ENCODE results near the gene UTP14A.

Gene UTP14A

GRCh38 chrX:129940721-129941120, 34.8 kb downstream of the UTP14A start:
- DNase-seq (ENCODE audit: low read depth in 2 of 2), result no peak

GRCh38 chrX:129945131-129945530, 39.2 kb downstream of the UTP14A start:
- DNase-seq (ENCODE audit: low read depth in 2 of 2), result no peak

GRCh38 chrX:129953334-129953648, 47.3 kb downstream of the UTP14A start:
- no peak for DNase-seq (ENCODE audit: low read depth in 2 of 2)

- DNase-seq (ENCODE audit: low read depth in 2 of 2), result no peak
These were observed 47.9 kb downstream of the UTP14A start for GRCh38 chrX:129953881-129954280.

GRCh38 chrX:129954804-129955203, 48.8 kb downstream of the UTP14A start:
- DNase-seq (ENCODE audit: low read depth in 2 of 2), result no peak

- DNase-seq (ENCODE audit: low read depth in 2 of 2), result no peak
These were observed 49.7 kb downstream of the UTP14A start for GRCh38 chrX:129955682-129956081.

GRCh38 chrX:129956145-129956544, 50.2 kb downstream of the UTP14A start:
- DNase-seq (ENCODE audit: low read depth in 2 of 2), result no peak

GRCh38 chrX:129956765-129957164, 50.8 kb downstream of the UTP14A start:
- no peak for DNase-seq (ENCODE audit: low read depth in 2 of 2)

- peak; percentile 18 to 29 for DNase-seq (ENCODE audit: low read depth in 2 of 2)
These were observed 51.5 kb downstream of the UTP14A start for GRCh38 chrX:129957241-129958082.

GRCh38 chrX:129958083-129958465, 52.1 kb downstream of the UTP14A start:
- DNase-seq (ENCODE audit: low read depth in 2 of 2), result no peak

- no peak for DNase-seq (ENCODE audit: low read depth in 2 of 2)
These were observed 53.0 kb downstream of the UTP14A start for GRCh38 chrX:129958814-129959492.

- no peak for DNase-seq (ENCODE audit: low read depth in 2 of 2)
These were observed 53.5 kb downstream of the UTP14A start for GRCh38 chrX:129959493-129959832.

GRCh38 chrX:129961180-129962083, 55.5 kb downstream of the UTP14A start:
- no peak for DNase-seq (ENCODE audit: low read depth in 2 of 2)

- no peak for DNase-seq (ENCODE audit: low read depth in 2 of 2)
These were observed 57.8 kb downstream of the UTP14A start for GRCh38 chrX:129963729-129964128.

- DNase-seq (ENCODE audit: low read depth in 2 of 2), result no peak
These were observed 59.2 kb downstream of the UTP14A start for GRCh38 chrX:129965166-129965565.

- DNase-seq (ENCODE audit: low read depth in 2 of 2), result no peak
These were observed 63.0 kb downstream of the UTP14A start for GRCh38 chrX:129968968-129969367.

GRCh38 chrX:129976441-129976840, 70.5 kb downstream of the UTP14A start:
- DNase-seq (ENCODE audit: low read depth in 2 of 2), result no peak

Data from stimulated activated CD4-positive, alpha-beta T cell treated with anti-CD3 and anti-CD28 coated beads, Interleukin-1b, Interleukin-23, amount 100 ng/mL, for 4 hours (primary cell).